G401.6 (cell line): ENCODE data around the gene LIX1L.
"Not testable (repeated sequence)": the region's sequence is repeated elsewhere in the genome, so short reads cannot be mapped to it uniquely, and the experiment has no call there.

Experiments
- FAIRE-seq: peaks from 2 replicates; lab custom pipeline; 2012; peaks lifted over from hg19 to GRCh38; lab: Jason Lieb, UNC

Gene LIX1L

GRCh38 chr1:145936247-145936646, 21.6 kb downstream of the LIX1L start:
- no peak for FAIRE-seq

- FAIRE-seq, result no peak
Measured at GRCh38 chr1:145935708-145936107, 22.1 kb downstream of the LIX1L start.

GRCh38 chr1:145932522-145933009, 25.3 kb downstream of the LIX1L start:
- not testable (repeated sequence) for FAIRE-seq

GRCh38 chr1:145927916-145928643, 29.7 kb downstream of the LIX1L start:
- no peak for FAIRE-seq

- FAIRE-seq, result peak; percentile 96
Measured at GRCh38 chr1:145927063-145927886, 30.5 kb downstream of the LIX1L start, which contains the start of gene RBM8A. TSS of gene RBM8A (minus strand) at chr1:145927484. CDS start at chr1:145927426, 58 bp downstream.

GRCh38 chr1:145926686-145927062, 31.1 kb downstream of the LIX1L start:
- no peak for FAIRE-seq

- no peak for FAIRE-seq
Measured at GRCh38 chr1:145922266-145922665, 35.6 kb downstream of the LIX1L start.

- not testable (repeated sequence) for FAIRE-seq
Measured at GRCh38 chr1:145920297-145920696, 37.5 kb downstream of the LIX1L start.

- no peak for FAIRE-seq
Measured at GRCh38 chr1:145918992-145919939, 38.6 kb downstream of the LIX1L start.

- peak; percentile 72 for FAIRE-seq
Measured at GRCh38 chr1:145918144-145918991, 39.4 kb downstream of the LIX1L start, which contains the start of gene PEX11B. TSS of gene PEX11B (minus strand) at chr1:145918717. CDS start at chr1:145918688, 29 bp downstream.

- FAIRE-seq, result no peak
Measured at GRCh38 chr1:145917595-145917994, 40.2 kb downstream of the LIX1L start.

- FAIRE-seq, result no peak
Measured at GRCh38 chr1:145916745-145917144, 41.1 kb downstream of the LIX1L start.

GRCh38 chr1:145912128-145912641, 45.6 kb downstream of the LIX1L start:
- FAIRE-seq, result no peak

- FAIRE-seq, result no peak
Measured at GRCh38 chr1:145908653-145909052, 49.2 kb downstream of the LIX1L start.

- no peak for FAIRE-seq
Measured at GRCh38 chr1:145906954-145907753, 50.7 kb downstream of the LIX1L start.

GRCh38 chr1:145901312-145902021, 56.4 kb downstream of the LIX1L start:
- FAIRE-seq, result no peak

- no peak for FAIRE-seq
Measured at GRCh38 chr1:145898756-145899155, 59.1 kb downstream of the LIX1L start.

- no peak for FAIRE-seq
Measured at GRCh38 chr1:145897969-145898368, 59.8 kb downstream of the LIX1L start.

- no peak for FAIRE-seq
Measured at GRCh38 chr1:145895471-145895870, 62.3 kb downstream of the LIX1L start.
